Sigmoid colon (tissue), 4 donors: Measurements from ENCODE around the gene DHPS.

Source experiments
- CTCF ChIP-seq, 4 experiments: fragments of 450-650 bp in 3 of 4; fragments of 200-600 bp in 1 of 4; IDR thresholded peaks; one replicate each; pipeline ENCODE4 v1.5.1; 2016 to 2019; ENCODE audit warnings: antibody characterized with exemption in 4 of 4, mild to moderate bottlenecking in 3 of 4, moderate library complexity in 2 of 4
- POLR2A ChIP-seq, 2 donors: fragments of 450-650 bp; IDR thresholded peaks; one replicate each; pipeline ENCODE4 v1.6.1; 2016; ENCODE audit warnings: antibody characterized with exemption in 2 of 2, mild to moderate bottlenecking in 2 of 2, moderate library complexity in 2 of 2
- POLR2AphosphoS5 ChIP-seq, 4 donors: sonication (generic); formaldehyde crosslinking; IDR thresholded peaks; one replicate each; pipeline ENCODE4 v1.6.1; 2017; ENCODE audit warnings: antibody characterized with exemption in 4 of 4

- TF ChIP-seq CTCF (IDR thresholded peaks at IDR 0.05) (no peak), POLR2A (IDR thresholded peaks at IDR 0.05) (no peak), POLR2AphosphoS5 (IDR thresholded peaks at IDR 0.05) (no peak)
Measured at GRCh38 chr19:12665671-12666264, 15.9 kb downstream of the DHPS start.
